WTC11 (cell line): ENCODE data around the gene BRD1.

Source experiments
- CREM ChIP-seq: sonication (generic); formaldehyde crosslinking; IDR thresholded peaks from 2 replicates; pipeline ENCODE4 v1.8.1; 2022; ENCODE audit warnings: mild to moderate bottlenecking, missing genetic modification reagents, moderate library complexity
- ZNF138 ChIP-seq: sonication (generic); formaldehyde crosslinking; conservative IDR thresholded peaks from 2 replicates; pipeline ENCODE4 v1.8.1; 2022; ENCODE audit warnings: mild to moderate bottlenecking, moderate library complexity, missing genetic modification reagents
- ZNF219 ChIP-seq: sonication (generic); formaldehyde crosslinking; IDR thresholded peaks from 2 replicates; pipeline ENCODE4 v1.8.0; 2023; ENCODE audit warnings: missing genetic modification reagents, mild to moderate bottlenecking, borderline replicate concordance
- TF ChIP-seq, protein P1 (sequence below): fragments of 200-600 bp; IDR thresholded peaks from 2 replicates; pipeline ENCODE4 v1.8.0; 2022; ENCODE audit warnings: antibody characterized with exemption

DNA sequence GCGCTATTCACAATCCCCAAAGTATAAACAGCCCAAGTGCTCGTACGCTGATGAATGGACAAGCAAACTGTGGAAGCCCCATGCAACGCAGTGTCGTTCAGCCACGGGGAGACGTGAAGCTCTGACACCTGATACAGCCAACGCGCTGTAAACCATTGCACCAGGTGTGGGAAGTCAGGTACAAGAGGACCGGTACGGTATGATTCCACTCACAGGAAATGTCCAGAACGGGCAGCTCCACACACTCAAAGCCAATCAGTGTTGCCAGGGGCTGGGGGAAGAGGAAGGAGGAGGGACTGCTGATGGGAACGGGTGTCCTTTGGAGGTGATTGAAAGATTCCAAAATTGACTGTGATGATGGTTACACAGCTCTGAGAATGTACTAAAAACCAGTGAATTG lies 64.5 kb downstream of the BRD1 start:
- TF ChIP-seq, protein P1, sequence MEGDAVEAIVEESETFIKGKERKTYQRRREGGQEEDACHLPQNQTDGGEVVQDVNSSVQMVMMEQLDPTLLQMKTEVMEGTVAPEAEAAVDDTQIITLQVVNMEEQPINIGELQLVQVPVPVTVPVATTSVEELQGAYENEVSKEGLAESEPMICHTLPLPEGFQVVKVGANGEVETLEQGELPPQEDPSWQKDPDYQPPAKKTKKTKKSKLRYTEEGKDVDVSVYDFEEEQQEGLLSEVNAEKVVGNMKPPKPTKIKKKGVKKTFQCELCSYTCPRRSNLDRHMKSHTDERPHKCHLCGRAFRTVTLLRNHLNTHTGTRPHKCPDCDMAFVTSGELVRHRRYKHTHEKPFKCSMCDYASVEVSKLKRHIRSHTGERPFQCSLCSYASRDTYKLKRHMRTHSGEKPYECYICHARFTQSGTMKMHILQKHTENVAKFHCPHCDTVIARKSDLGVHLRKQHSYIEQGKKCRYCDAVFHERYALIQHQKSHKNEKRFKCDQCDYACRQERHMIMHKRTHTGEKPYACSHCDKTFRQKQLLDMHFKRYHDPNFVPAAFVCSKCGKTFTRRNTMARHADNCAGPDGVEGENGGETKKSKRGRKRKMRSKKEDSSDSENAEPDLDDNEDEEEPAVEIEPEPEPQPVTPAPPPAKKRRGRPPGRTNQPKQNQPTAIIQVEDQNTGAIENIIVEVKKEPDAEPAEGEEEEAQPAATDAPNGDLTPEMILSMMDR: no peak
- no peak for TF ChIP-seq CREM (CRISPR knock-in tag)
- TF ChIP-seq ZNF138 (CRISPR knock-in tag): no peak
- TF ChIP-seq ZNF219 (CRISPR knock-in tag): no peak
